22Rv1 (cell line): ENCODE measurements around the gene ATP5F1A.
"Not testable (repeated sequence)": the region's sequence is repeated elsewhere in the genome, so short reads cannot be mapped to it uniquely, and the experiment has no call there.

ENCODE experiments used
- H3K27ac ChIP-seq: fragments of 450-650 bp; 2 replicates; pipeline ENCODE4 v1.5.1; 2017
- ZFX ChIP-seq: fragments of 450-650 bp; IDR thresholded peaks from 2 replicates; pipeline ENCODE4 v1.6.1; 2017; ENCODE audit warnings: antibody characterized with exemption, borderline replicate concordance
- TF ChIP-seq, protein P1 (sequence below): fragments of 450-650 bp; IDR thresholded peaks from 2 replicates; pipeline ENCODE4 v1.5.1; 2017; ENCODE audit warnings: mild to moderate bottlenecking

The ATP5F1A gene

DNA sequence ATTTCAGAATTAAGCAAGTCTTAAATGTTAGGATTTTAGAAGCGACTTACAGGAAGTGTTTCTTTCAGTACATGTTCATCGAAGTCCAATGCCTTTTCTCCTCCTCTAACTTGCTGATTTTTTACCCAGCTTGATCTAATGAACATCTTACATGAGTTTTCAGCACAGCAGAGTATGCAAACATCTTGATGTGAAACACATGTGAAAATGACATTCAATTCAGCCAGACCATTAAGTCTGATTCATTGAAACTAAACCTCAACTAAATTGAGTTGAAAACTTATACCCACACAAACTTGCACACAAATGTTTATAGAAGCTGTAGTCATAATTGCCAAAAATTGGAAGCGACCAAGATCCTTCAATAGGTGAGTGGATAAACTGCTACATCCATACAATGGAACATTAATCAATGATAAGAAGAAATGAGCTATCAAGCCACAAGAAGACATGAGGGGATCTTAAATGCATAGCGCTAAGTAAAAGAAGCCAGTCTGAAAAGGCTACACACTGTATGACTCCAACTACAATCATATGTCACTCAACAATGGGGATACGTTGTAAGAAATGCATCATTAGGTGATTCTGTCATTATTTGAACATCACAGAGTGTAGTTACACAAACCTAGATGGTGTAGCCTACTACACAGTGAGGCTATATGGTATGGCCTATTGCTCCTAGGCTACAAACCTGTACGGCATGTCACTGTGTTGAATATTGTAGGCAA is 44.6 kb downstream of the ATP5F1A start:
- H3K27ac ChIP-seq: no peak overlapping the region
- TF ChIP-seq, protein P1, sequence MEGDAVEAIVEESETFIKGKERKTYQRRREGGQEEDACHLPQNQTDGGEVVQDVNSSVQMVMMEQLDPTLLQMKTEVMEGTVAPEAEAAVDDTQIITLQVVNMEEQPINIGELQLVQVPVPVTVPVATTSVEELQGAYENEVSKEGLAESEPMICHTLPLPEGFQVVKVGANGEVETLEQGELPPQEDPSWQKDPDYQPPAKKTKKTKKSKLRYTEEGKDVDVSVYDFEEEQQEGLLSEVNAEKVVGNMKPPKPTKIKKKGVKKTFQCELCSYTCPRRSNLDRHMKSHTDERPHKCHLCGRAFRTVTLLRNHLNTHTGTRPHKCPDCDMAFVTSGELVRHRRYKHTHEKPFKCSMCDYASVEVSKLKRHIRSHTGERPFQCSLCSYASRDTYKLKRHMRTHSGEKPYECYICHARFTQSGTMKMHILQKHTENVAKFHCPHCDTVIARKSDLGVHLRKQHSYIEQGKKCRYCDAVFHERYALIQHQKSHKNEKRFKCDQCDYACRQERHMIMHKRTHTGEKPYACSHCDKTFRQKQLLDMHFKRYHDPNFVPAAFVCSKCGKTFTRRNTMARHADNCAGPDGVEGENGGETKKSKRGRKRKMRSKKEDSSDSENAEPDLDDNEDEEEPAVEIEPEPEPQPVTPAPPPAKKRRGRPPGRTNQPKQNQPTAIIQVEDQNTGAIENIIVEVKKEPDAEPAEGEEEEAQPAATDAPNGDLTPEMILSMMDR: no peak
- TF ChIP-seq ZFX: no peak

DNA sequence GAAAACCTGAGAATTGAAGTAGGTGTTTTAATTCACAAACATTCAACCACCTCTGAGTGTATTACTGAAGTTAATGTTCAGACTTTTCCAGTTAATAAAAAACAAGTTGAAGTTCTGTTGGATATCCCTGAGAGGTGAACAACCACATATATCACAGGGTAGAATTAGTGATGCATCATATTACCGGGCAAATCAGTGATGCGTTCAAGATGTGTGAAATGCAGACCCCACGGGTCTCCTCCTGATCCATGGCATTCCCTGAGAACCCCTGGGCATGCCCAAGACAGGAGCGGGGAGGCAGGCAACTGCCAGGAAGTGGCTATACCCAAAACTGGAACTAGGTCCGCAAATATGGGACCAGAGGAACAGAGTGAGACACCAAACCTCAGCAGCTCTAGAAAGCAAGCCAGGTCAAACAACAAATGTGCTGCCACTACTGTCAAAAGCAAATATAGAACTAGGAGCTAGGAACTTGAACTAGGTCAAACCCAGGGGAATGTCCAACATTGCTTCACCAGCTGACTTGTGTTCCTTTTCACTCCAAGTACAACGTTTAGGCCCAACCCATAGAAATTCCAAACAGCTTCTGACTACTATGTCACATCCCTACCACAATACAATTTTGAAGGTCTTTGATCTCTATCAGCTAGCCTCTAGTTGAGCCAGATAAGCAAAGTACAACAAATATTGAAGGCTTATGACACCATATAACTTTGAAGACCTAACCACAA is 46.2 kb downstream of the ATP5F1A start:
- H3K27ac ChIP-seq: no peak overlapping the region
- TF ChIP-seq, protein P1: no peak
- no peak for TF ChIP-seq ZFX

DNA sequence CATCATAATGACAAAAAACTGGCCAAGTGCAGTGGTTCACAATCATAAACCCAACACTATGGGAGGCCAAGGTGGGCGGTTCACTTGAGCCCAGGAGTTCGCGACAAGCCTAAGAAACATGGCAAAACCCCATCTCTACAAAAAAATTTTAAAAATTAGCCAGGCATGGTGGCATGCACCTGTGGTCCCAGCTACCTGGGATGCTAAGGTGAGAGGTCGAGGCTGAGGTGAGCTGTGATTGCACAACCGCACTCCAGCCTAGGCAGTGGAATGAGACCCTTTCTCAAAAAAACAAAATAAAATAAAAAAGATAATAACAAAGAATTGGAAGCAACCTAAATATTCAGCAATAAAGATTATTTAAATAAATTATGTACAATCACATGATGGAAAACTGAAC is 47.8 kb downstream of the ATP5F1A start:
- TF ChIP-seq, protein P1: no peak
- no peak for TF ChIP-seq ZFX
- no peak overlapping the region for H3K27ac ChIP-seq

DNA sequence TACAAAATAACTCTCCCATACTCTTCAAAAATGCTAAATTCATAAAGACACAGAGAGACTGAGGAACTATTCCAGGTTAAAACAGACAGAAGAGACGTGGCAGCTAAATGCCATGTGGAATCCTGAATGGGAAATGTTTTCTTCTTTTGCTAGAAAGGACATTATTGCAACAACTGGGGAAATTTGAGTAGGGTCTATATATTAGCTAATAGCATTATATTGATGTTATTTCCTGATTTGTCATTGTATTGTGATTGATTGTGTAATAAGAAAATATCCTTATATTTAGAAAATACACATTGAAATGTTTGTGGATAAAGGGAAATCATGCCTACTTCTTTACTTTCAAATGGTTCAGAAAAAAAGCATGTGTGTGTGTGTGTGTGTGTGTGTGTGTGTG is 49.5 kb downstream of the ATP5F1A start:
- H3K27ac ChIP-seq: no peak overlapping the region
- TF ChIP-seq, protein P1: no peak
- TF ChIP-seq ZFX: no peak

DNA sequence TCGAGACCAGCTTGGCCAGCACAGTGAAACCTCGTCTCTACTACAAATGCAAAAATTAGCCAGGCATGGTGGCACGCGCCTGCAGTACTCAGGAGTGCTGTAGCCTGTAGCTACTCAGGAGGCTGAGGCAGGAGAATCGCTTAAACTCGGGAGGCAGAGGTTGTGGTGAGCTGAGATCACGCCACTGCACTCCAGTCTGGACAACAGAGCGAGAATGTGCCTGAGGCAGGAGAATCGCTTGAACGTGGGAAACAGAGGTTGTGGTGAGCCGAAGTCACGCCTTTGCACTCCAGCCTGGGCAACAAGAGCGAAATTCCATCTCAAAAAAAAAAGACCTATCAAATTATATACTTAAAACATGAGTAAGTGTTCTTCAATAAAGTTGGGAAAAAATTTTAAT is 50.7 kb downstream of the ATP5F1A start:
- not testable (repeated sequence) for H3K27ac ChIP-seq

DNA sequence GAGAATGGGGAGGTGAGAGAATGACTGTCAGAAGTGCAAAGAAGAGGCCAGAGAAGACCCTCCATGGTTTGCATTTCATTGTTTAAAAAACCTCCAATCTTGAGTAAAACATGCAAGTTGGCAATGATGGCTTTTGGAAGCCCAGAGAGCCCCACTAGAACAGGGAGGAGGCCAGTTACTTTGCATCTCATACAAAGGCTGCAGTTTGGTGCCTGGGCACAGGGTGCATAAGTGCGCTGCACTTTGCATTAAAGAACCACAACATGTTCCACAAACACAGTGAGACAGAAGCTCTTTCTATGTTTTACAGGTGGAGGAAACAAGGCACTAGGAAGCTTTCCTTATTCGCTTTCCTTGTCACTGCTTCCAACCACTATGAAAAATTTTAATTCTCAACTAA is 51.4 kb downstream of the ATP5F1A start:
- no peak for TF ChIP-seq ZFX
- TF ChIP-seq, protein P1: no peak

DNA sequence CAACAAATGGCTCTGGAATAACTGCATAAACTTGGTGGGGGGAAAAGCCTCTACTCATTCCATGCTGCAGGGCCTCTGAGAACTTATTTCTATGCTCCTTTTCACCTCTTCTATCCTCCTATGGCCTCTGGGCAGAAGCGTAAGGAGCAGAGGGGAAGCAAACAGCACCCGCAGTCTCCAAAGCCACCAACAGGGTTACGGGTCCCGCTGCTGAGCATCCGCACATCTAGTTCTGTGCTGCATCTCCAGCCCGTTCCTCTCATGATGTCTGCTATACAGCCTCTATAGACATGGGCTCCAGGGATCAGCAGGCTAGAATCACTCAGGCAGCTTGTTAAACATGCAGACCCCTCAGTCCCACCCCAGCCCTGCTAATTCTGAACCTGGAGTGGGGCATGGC is 52.0 kb downstream of the ATP5F1A start:
- H3K27ac ChIP-seq: no peak overlapping the region
- TF ChIP-seq ZFX: no peak
- TF ChIP-seq, protein P1: no peak

More for the DNA sequence above, 51.4 kb downstream of the ATP5F1A start:
- no peak overlapping the region for H3K27ac ChIP-seq
